Peyer's patch (tissue), 4 donors: Measurements from ENCODE around the gene TCHHL1.

Experiments used
- CTCF ChIP-seq, 6 experiments: fragments of 450-650 bp in 4 of 6; fragments of 200-600 bp in 2 of 6; sonication (generic) in 1 of 6; IDR thresholded peaks; one replicate each; pipeline ENCODE4 v1.5.1; 2017 to 2019; ENCODE audit warnings: antibody characterized with exemption in 6 of 6, mild to moderate bottlenecking in 3 of 6, moderate library complexity in 1 of 6
- POLR2A ChIP-seq, 2 donors: fragments of 450-650 bp; IDR thresholded peaks; one replicate each; pipeline ENCODE4 v1.5.1; 2017; ENCODE audit warnings: antibody characterized with exemption in 2 of 2, mild to moderate bottlenecking in 2 of 2, moderate library complexity in 2 of 2

DNA sequence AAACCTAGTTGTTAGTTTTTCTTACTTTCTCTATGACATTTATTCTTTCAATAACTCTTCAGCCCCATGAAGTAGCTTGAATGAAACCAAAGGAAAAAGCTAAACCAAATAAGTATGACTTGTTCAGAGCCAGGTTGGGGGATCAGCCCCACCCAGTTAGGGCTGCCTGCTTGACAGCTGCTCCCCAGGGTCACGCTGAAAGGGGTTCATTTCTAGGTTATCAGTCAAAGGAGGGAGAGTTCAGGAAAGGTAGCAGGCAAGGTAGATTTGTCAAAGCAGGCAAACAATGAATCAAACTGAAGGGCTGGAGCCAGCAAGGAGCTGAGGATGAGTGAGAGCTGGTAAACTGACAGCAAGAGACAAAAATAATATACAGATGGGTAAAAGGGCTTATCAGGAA, 49.0 kb downstream of the TCHHL1 start:
- TF ChIP-seq POLR2A (IDR thresholded peaks at IDR 0.05) (no peak), CTCF (IDR thresholded peaks at IDR 0.05) (no peak)
